Putamen (tissue), 1 donor: Measurements from ENCODE around the gene ATP2C2.

ENCODE experiments used
- DNase-seq: peaks from one replicate; pipeline ENCODE4 v3.0.0-alpha.2; 2016; ENCODE audit warnings: low spot score

Gene ATP2C2

DNA sequence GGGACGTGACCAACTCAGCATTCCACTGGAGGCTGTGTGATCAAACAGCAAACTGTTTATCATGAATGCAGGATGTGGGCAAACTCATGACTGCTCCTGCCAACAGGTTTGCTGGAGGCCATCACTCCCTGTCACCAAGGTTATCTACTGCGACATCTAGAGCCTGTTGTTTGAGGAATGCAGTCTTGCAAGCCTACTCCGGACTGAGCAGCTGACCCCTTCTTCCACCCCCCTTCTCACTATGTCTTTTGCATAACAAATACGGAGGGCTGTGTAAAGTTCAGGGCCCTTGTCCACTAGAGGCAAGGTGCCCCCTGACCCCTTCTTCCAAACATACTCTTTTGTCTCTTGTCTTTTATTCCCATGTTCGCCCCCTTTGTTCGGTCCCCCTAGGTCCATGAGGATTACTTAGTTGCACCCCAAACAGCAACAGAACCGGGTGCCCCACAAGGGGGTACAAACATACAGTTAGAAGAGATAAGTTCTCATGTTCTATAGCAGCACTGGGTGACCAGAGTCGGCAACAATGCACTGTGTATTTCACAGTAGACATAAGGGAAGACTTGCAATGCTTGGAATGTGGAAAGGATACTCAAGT lies 107.4 kb downstream of the ATP2C2 start:
- DNase-seq = no peak

DNA sequence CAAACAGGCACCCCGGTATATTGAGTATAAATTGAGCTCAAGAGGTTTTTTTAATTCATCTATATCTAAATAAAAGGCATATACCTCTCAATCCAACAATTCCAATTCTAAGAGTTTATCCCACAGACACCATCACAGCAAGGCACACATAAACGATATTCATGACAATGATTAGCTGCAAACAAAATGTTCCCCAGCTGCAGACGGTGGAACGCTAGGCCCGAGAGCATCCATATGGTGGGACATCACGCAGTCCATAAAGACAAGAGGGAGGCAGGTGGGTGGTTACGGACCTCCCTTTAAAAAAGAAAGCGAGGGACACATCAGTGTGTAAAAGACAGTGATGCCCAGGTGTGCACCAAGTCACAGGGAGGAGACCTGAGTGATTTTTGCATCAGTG lies 108.1 kb downstream of the ATP2C2 start:
- no peak for DNase-seq

DNA sequence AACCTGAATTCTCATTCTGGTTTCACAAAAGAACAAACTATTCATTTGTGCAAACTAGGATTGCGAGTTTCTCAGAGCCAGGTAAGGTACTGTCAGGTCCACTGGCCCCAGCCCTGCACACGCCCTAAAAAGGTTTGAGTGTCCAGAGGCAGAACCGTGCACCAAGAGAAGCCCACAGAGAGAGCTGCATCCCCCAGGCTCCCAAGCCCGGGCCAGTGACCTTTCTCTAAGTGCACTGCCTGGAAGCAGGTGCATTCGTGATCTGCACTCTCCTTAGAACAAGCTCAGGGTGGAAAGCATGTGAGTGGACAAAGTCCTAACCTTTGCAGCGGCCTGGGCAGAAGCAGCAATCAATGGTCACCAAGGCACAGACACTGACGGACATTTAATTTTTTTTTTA lies 109.3 kb downstream of the ATP2C2 start:
- DNase-seq = no peak

DNA sequence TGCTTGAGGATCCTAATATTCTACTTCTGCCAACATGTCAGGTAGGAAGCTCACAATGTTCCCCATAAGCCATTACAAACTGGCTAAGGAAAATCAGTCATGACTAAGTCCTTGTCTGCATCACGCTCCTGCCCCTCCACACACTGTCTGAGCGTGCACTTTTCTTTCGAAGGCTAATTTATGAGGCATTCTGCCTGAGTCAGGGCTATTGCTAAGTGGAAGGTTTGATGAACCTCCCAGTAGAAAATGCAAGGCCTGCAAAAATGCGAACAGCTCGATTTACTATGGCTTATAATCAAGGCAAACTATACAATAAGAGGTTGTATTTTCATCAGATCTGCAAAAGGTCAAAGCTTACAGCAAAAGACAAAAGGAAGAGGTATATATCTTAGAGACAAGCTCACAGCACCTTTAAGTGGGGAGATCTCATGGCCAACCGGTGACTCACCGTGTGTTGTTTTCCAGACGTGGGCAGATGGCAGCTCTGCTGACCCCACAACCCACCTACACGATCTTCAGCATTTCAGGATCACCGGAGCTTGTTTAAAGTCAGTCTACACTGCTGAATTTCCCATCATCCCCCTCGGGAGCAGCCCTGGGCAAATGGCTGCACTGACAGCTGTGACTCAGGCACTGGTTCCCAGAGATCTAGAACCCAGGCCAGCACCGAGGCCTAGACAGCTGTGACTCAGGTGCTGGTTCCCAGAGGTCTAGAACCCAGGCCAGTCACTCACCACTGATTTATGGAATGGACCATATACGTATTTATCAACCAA lies 110.0 kb downstream of the ATP2C2 start:
- DNase-seq = no peak

DNA sequence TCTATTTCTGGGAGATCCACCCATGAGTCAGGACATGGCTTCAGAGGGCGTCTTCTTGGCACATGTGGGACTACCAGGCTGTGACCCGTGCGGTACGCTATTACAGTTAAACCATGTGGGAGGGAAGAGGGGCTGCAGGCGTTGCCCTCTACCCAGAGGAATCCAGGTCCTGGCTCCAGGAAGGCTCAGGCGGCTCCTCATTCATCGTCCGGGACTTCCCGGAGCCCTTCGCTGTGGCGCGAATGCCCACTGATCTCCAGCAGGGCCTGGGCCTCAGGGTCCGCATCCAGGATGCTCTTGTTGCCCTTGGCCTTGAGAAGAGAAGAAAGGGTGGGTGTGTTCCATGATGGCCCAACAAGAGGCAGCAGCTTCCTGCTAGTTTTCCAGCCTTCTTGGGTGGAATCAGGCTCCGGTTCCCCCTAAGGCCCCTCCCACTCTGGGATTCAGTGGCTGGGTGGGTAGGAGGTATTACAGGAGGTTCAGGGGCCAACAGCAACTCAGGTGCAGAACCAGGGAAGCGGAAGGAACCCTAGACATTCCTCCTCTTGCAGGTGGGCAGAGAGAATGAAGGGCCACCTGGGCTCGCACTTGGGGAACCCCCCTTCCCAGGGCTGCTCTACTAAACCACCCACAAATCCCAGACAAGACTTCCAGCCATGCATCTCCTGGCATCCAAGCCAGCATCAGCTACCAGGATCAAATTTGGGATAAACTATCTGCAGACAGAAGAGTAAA lies 111.5 kb downstream of the ATP2C2 start:
- no peak for DNase-seq

DNA sequence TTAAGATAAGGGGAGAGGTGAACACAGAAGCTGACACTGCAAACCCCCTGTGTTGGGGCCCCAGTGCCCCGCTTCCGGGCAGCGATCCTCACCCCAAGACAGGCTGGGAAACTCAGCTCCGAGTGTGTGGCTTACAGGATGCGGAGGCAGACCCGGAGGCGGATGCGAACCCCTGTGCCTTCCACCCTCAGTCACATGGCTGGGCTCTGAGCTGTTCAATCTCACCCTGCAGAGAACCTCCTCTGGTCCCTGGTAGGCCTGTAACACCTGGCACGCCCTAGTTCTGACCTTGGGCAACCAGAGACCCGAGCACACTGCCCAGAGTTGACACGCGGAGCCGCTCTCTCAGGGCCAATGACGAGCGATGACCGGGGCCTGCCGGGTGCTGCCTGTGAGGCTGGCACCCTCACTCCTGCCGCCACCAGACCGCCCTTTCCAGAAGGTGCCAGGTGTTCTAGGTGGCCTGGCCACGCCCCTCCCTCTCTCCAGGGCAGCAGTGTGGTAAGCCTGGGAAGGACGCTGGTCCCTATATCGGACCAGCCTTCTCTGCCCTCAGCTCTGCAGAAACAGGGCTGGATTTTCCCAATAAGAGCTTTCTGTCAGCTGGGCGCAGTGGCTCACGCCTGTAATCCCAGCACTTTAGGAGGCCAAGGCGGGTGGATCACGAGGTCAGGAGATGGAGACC lies 112.9 kb downstream of the ATP2C2 start:
- DNase-seq = no peak

DNA sequence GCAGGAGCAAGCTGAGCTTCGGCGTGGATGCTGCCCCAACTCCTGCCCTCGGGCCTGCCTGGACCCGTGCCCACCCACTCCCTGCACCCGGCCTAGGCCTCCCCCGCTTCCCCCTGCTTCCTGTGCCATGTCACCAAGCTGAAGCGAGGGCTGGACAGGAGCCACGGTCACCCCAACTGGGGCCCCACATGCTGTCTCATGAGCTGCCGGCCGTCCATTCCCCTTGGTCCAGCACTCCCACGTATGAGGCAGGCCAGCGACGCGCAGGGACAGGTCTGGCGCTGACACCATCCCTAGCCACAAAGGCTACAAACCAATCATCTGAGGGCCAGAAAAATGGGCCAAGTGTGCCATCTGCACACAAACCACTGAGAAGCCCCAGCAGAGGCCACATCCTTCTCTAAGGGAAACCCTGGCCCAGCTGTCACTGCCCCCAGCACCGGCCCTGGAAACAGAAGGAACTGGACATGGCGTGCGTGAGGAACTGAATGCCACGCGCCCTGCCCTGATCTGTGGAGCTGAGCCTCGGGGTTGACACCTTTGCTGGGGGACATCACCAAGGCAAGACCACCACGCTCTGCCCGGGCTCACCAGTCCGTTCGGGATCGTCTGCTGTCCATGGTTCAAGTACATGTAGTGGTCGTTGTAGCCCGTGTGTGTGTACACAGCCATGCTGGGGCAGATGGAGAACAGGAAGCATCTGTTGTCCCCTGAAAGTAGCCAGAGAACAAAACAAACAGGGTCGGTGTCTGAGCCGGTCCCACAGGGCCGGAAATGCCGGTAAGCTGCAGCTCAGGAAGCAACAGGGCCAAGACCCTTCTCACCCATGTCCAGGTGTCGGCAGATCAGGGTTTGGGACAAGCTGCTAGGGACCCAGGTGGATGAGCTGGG lies 113.9 kb downstream of the ATP2C2 start:
- DNase-seq = no peak

DNA sequence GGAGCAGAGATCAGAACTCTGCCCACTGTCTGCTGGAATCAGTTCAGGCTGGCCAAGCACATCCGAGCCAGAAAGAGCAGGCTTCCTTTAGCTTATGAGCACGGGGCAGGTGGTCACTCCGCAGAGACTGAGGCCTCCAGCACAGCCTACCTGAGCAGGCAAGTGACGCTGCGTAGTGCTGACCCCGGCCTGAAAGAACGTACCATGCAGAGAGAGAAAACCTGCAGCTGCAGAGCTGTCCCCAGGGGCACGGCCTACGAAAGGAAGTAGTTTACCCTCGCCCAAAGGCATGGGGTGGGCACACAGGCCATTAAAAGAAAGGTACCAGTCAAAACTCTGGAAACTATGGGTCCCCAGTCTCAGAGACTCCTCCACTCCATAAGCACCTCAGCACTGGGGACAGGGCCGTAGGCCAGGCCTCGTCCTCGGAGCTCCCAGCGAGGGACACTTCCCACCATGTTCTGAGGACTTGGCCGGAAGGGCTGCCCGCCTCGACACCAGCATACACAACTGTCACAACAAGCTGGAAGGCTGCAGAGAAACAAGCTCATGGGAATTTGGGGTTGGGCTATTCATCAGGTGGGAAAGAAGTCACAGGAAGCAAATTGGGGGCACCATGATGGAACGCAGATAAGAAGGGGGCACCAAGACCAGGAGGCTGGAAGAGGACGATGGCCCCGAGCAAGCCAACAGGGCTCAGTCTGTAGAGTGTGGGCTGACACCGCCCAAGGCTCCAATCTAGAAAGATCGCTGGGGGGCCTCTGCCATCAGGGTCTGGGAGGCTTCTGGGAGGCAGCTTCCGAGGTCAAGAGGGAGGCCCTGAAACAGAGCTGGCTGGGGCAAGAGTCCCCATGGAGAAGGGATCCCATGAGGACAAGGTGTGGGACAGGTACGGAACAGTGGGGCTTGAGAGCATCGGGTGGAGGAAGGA lies 114.9 kb downstream of the ATP2C2 start:
- no peak for DNase-seq

DNA sequence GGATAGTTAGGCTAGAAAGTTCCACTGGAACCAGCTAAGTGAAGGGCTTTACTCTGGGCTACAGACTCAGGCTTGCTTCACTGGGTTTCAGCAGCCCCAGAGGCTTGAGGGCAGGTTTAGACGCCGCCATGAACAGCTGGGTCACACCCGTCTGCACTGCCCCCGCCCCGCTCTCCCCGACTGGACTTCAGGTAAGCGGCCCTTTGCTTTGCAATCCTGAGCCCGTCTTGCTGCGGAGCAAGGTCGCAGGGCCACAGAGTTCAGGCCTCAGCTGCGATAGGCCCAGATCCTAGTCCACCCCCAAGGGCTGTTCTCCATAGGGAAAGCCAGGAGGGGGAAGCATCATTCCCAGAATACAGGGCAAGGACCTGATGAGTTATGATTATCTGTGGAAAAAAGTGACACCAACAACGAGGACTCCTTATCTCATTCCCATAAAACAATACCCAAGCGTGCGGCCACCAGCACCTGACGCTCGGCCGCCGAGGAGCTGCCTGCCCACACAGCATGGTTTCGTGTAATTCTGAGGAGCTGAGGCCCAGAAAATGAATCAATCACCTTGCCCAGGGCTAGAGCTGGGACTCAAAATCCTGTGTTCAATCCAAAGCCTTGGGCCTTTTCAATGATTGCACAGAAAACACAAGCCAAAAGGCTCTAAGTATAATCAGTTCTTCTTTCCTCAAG lies 115.7 kb downstream of the ATP2C2 start:
- DNase-seq = no peak

DNA sequence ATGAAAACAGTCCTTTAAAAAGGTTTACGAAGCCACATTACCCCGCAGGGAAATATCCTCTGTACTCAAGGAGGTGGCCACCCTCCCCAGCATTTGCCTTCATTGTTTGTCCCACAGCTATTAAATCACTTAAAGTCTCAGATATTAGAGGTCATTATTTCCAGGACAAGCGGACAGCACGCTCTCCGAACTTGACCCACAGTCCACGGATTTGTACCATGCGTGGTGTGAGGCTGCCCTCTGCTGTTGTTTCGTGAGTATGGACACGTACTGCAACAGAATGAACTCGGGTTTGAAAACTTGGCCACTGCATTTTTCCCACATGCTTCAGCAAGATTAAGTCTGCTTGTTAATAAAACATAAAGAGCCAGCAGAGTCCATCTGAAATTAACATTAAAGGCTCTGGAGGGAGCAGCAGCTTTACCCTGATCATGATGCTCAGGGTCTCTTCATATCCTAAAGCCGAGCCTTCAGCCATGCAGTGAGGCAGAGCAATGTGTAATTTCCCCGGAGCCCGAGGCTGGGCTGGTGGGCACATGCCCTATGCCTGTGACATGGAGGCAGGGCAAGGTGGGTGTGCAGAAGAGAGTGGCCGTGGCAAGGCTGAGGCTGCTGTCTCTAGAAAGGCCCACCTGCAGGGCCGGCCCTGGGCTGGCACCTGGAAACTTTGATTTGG lies 116.4 kb downstream of the ATP2C2 start:
- DNase-seq = peak; percentile 68

DNA sequence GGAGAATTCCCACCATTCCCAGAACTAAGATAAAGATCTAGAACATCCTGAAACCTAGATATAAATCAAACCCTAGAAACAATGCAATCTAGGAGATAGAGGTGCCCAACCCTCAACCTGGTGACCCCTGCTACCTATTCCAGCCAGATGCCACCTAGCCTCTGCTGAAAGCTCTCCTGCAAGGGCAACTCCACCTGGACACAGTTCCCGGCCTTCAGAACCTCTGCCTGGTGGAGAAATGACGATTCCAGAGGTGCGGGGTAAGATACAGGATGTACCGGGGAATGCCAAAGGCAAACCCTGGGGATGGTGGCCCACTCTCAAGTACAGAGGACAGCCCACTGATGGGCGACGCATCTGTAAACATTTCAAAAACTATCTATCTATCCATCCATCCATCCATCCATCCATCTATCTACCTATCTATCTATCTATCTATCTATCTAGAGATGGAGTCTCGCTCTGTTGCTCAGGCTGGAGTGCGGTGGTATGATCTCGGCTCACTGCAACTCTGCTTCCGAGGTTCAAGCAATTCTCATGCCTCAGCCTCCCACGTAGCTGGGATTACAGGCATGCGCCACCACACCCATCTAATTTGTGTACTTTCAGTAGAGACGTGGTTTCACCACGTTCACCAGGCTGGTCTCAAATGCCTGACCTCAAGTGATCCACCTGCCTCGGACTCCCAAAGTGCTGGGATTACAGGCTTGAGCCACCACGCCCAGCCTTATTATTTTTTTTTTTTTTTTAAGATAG lies 117.1 kb downstream of the ATP2C2 start:
- DNase-seq = no peak

DNA sequence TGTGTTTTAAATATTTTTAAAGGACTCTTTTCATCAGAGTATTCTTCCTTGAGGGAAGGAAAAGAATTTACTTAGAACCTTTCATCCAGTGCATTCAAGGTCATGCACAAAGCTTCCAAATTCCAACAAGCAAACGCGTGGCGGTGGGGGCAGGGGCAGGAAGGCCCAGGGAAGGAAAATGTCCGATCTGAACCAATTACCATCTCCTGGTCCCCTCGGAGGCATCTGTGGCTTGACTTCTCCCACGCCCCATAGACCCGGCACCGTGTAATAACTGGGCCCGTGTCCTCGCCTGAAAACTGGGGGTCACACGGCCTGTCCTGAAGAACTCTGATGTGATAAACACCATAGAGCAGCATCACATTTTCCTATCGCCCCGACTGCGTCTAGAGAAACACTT lies 117.8 kb downstream of the ATP2C2 start:
- no peak for DNase-seq

DNA sequence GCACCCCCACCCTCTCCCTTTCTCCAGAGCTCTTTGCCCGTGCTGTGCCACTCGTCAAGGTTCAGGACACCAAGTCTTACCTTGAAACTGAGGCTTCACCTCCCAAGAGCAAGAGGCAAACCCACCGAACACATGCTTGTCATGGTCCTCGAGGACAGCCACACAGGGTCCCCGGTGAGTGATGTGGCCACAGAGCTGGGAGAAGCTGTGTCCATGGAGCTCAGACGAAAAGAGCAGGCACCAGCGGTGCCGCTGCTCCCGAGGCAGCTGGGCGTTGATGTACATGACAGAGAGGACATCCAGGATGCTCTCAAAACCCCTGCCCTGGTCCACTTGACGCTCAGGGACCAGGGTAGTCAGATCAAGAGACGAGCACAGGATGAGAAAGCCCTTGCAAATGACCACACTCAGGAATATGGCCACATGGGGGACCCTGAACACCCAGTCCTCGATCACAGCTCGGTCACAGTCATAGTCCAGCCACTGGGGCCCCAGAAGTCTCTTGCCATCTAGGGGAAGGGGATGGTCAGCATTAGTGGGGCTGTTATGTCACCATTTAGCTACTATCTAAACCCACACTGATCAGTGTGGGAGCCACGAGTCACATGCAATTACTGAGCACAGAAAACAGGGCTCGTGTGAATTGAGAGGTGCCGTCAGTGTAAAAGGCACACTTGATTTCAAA lies 118.4 kb downstream of the ATP2C2 start:
- DNase-seq = no peak

DNA sequence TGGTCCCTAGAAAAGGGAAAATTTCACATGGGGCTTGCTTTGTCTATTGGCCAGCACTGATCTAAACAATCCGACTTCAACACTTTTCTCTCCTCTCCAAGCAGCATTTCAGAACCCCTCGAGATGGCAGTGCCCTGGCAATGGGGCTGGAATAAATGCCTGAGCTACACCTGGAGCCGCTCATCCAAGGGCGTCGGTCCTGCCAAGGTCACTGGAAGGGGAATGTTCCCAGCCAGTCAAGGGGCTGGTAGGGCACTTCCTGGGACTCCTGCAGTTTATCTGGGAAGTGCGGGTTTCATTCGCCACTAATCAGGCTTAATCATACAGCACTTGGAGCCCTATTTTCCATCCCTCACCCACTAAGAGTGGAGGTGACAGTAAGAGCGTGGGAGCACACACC lies 119.0 kb downstream of the ATP2C2 start:
- DNase-seq = no peak

DNA sequence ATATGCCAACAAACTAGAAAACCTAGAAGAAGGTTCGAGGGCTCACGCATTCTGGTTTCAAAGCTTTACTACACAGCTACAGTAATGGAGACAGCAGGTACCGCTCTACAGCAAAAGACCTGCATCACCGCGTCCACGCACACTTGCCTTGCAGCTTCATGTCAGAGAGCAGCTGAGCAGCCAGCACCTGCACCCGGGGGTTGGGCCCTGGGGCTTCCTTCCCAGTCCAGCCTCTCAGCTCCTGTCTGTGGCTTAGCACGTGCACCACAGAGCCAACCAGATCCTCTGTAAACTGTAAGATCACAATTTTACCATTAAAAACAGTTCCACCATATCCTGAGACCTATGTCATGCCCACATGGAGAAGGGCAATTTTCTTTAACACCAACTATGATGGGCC lies 120.8 kb downstream of the ATP2C2 start:
- DNase-seq = no peak

DNA sequence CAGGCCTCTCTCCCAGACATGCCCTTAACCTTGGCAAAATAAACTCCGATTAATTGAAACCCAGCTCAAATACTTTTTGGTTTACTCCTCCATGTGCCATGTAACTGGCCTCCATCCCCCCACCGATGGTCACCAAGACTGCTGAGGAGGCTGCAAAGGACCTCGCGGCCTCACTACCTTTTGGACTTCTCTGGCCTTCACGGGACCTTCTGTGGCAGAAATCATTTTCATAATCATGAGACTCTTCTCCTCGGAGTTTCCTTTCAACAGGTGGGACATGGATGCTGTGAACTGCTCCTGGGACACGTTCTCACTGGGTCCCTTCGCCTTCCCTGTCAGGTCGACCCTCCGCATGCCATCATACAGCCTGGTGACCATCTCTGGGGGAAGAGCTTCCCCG lies 127.2 kb downstream of the ATP2C2 start:
- no peak for DNase-seq

DNA sequence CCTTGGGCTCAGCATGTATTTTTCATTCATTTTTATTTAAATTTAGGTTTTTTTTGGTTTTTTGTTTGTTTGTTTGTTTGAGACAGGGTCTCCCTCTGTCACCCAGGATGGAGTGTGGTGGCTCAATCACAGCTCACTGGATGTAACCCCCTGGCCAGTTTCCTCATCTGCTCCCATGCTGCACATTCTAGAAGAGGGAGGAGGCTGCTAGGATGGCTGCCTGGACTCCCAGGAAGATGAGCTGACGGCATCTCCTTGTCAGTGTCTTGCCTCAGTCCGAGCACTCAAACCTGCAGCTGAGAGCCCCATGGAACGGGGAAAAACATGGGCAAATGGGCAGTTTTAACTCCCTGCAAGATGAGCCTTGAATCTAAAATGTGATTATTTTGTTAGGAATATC lies 128.7 kb downstream of the ATP2C2 start:
- DNase-seq = no peak
